HG02763 (cell line): ENCODE results near the gene MYCBPAP.
"Not testable (repeated sequence)": the region's sequence is repeated elsewhere in the genome, so short reads cannot be mapped to it uniquely, and the experiment has no call there.

Experiments used
- ATAC-seq: cut with Tn5 transposase; IDR thresholded peaks from one replicate; pipeline ENCODE4 v1.9.1; 2021; ENCODE audit warnings: mild to moderate bottlenecking, moderate library complexity; ENCODE audit not compliant: unreplicated experiment

The MYCBPAP gene

DNA sequence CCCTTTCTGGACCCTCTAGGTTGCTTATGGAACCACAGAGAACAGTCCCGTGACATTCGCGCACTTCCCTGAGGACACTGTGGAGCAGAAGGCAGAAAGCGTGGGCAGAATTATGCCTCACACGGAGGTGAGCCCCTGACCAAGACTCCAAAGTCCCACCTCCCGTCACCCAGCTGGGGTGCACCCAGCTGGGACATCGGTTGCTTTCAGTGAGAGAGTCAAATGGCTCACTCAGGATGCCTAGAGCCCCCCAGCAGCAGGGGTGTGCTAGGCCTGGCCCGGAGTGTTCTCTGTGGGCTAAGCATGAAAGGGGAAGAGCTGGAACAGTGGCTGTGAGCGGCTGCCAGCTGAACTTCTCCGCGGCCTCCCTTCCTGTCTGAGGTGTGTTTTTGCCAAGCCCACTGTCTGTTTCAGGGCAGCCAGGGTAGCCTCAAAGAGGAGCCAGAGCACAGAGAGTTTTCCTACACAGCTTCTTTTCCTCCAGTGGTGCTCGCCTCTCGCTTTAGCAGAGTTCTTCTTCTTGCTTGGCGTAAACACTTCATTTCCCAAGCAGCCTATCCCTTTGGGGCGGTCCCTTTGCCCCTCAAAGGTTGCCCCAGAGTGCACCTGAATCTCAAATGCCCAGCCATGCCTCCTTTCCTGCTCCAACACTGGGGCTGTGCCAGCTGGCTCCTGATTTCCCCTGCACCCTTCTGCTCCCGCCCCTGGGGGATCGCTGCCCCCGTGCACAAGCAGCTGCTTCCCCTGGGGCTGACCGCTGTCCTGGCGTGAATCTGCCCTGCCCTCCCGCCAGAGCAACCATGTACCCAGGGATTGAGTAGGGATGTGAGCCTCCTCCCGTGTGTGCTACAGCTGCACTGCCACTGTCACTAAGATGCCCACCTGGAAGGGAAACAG, 37.0 kb upstream of the MYCBPAP start:
- no peak for ATAC-seq

DNA sequence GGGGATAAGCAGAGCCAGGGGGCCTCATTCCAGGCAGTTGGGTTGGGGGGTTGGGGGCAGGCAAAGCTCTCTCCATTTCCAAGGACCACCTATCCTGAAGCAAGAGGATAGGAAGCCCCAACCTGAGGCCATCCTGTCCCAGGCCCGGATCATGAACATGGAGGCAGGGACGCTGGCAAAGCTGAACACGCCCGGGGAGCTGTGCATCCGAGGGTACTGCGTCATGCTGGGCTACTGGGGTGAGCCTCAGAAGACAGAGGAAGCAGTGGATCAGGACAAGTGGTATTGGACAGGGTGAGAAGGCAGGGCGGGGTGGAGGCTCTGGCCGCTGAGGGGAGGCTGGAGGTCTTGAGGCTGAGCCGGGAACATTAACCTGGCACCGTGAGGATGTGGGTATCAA, 36.0 kb upstream of the MYCBPAP start:
- no peak for ATAC-seq

DNA sequence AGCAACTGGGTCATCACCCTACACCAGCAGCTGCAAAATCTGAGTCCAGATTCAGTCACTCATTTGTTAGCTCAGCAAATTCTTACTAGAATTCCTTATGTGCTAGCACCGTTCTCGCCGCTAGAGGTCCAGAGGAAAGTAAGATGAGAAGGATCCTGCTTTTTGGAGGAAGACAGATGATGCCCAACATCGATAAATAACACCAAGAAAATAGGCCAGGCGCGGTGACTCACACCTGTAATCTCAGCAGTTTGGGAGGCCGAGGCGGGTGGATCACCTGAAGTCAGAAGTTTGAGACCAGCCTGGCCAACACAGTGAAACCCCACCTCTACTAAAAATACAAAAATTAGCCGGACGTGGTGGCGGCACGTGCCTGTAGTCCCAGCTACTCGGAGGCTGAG, 35.5 kb upstream of the MYCBPAP start:
- ATAC-seq = not testable (repeated sequence)

DNA sequence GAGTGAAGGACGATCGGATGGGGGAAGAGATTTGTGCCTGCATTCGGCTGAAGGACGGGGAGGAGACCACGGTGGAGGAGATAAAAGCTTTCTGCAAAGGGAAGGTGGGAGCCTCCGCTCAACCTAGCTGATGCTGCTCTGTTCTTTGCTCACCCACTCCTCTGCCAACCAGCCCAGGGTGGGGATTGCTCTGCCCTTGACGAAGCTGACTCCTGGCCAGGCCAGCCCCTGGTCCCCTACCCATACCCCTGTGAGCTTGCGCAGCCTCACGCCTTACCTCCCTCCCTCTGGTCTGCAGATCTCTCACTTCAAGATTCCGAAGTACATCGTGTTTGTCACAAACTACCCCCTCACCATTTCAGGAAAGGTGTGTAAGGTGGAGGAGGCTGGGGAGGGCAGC, 34.3 kb upstream of the MYCBPAP start:
- no peak for ATAC-seq

DNA sequence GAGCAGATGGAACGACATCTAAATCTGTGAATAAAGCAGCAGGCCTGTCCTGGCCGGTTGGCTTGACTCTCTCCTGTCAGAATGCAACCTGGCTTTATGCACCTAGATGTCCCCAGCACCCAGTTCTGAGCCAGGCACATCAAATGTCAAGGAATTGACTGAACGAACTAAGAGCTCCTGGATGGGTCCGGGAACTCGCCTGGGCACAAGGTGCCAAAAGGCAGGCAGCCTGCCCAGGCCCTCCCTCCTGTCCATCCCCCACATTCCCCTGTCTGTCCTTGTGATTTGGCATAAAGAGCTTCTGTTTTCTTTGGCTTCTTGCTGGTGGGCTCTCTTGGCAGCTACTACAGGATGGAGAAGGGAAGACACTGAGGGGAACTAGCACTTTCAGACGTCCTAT, 33.7 kb upstream of the MYCBPAP start:
- no peak for ATAC-seq

DNA sequence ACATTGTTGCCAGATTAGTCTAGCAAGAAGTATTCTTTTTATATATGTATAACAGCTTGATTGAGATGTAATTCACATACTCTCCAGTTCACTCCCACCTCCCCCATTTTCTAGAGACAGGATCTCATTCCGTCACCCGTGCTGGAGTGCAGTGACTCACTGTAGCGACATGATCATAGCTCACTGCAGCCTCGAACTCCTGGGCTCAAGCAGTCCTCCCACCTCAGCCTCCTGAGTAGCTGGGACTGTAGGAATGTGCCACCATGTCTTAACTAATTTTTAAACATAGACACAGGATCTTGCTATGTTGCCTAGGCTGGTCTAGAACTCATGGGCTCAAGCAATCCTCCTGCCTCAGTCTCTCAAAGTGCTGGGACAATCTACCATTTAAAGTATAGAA, 32.9 kb upstream of the MYCBPAP start:
- ATAC-seq = no peak

DNA sequence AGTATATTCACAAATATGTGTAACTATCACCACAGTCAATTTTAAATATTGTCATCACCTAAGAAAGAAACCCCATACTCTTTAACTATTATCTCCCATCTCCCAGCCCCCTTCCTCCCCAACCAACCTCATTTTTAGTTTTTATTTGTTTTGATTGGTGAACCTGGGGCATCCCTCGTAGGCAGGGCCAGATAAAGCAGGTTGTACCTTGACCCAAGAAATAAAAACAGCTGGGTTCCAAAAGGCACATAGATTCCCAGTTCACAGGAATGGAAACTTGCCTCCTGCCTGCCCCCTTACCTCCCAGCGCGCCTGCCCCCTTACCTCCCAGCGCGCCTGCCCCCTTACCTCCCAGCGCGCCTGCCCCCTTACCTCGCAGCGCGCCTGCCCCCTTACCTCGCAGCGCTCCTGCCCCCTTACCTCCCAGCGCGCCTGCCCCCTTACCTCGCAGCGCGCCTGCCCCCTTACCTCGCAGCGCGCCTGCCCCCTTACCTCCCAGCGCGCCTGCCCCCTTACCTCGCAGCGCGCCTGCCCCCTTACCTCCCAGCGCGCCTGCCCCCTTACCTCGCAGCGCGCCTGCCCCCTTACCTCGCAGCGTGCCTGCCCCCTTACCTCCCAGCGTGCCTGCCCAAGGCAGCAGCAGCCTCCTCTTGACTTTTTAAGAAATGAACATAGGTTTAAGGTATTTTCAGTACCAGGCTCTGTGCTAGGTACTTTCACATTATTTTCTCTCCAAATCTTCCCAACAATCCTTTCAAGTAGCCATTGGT, 32.3 kb upstream of the MYCBPAP start:
- not testable (repeated sequence) for ATAC-seq

DNA sequence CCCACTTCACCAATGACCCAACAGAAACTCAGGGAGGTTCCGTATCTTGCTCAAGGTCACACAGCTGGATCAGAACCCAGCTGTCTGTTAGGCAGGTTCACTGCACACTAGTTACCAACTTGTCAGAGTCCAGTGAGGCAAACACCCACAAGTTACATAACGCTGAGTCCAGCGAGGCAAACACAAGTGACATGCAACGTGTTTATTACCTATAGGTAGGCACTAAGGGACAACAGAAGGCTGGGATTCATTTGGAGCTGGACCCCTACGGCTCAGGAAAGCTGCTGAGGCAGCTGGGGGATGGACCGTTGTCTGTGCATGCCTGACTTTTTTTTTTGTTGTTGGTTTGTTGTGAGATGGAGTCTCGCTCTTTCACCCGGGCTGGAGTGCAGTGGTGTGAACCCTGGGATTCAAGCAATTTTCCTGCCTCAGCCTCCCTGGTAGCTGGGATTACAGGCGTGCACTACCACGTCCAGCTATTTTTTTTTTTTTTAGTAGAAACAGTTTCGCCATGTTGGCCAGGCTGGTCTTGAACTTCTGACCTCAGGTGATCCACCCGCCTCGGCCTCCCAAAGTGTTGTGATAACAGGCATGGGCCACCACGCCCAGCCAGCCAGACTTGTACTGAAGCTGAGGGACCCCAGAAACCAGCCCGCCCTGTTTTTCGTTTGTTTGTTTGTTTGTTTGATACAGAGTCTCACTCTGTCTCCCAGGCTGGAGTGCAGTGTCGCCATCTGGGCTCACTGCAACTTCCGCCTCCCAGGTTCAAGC, 31.5 kb upstream of the MYCBPAP start:
- no peak for ATAC-seq

DNA sequence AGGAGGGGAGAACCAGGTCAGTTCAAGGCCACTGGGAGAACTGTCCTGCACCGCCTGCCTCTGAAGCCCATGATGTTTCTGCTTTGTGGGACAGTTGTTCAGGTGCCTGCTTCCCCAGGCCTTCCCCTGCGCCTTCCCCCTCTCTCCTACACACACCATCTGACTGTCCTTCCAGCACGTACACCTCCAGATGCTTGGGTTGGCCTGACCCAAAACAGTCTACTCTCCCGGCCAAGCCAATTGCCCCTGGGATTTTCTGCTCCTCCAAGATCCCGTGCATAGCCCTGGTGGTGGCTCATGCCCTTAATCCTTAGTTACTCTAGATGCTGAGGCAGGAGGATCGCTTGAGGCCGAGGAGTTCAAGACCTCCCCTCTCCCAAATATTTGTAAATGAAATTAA, 30.3 kb upstream of the MYCBPAP start:
- no peak for ATAC-seq

DNA sequence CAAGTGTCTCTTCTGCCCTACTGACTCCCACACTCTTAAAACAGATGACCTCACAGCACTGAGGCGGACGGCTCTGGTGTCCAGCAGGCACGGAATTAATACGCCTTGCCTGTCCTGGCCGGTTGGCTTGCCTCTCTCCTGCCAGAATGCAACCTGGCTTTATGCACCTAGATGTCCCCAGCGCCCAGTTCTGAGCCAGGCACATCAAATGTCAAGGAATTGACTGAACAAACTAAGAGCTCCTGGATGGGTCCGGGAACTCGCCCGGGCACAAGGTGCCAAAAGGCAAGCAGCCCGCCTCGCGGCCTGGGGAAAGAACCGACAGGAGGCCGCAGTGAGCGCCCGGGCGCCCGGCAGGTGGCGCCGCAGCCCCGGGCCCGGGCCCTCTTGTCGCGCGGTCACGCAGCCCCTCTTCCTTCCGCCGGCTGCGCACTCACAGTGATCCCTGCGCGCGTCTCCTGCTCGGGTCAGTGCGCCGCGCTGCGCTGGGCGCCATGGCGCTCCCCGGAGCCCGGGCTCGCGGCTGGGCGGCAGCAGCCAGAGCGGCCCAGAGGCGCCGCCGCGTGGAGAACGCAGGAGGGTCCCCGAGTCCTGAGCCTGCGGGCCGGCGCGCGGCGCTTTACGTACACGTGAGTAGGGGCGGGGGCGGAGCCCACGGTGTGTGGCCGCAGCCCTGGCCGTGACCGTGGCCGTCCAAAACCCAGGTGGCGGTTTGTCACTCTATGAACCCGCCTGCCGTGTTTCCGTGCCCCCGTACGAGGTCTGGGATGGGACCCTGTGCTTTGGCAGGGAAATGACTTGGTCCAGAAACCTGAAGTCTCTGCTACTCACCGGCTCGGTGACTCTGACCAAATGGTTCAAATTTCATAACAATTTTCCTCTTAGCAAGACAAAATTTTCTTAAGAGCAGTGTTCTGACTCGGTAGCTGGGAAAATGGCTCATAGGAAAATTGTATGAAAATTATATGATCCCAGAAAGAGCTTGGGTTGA, 29.6 kb upstream of the MYCBPAP start, which contains the start of gene RSAD1:
TSS of gene RSAD1 (plus strand) at position 470 of the 991 bp plus-strand sequence. CDS start at position 495, 25 bp downstream.
- peak; percentile 90 for ATAC-seq

DNA sequence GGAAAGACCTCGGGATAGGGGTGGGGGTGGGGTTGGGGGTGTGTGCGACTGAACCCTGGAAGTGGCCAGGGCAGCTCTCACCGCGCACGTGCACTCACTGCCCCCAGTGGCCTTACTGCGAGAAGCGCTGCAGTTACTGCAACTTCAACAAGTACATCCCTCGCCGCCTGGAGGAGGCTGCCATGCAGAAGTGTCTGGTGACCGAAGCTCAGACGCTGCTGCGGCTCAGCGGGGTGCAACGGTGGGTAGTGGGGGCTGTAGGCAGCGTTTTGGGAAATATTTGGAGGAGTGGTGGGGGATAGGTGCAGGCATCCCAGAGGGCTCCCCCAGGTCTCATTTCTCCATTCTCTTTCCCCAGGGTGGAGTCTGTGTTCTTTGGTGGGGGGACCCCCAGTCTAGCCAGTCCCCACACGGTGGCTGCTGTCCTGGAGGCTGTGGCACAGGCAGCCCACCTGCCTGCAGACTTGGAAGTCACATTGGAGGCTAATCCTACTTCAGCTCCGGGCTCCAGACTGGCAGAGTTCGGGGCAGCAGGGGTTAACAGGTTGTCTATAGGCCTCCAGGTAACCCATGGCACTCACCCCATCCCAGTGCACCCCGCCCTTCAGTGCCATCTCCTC, 28.6 kb upstream of the MYCBPAP start:
- ATAC-seq = no peak

DNA sequence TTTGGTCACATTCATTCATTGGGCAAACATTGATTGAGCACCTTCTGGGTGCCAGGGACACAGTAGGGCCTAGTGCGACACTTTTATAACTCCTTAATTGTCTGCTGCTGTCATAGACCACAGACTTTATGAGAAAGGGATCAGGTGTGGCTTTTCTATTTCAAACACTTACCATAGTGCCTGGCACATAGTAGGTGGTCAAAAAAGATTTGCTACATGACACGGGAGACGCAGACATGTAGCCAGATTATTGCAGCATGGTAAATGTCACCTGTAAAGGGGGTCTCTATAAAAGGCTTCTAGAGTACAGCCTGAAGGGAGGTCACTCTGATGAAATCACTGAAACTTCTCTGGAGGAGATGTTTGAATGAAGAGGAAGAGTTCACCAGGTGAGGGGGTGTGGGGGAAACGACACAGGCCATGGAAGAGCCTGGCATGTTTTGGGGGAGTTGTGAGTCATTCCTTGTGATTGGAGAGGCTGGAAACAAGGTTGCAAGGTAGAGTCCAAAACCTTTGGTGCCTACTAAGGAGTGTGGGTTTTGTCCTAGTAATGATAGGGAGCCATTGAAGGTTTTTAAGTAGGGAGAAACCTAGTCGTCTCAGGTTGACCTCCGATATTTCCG, 28.0 kb upstream of the MYCBPAP start:
- ATAC-seq = no peak

DNA sequence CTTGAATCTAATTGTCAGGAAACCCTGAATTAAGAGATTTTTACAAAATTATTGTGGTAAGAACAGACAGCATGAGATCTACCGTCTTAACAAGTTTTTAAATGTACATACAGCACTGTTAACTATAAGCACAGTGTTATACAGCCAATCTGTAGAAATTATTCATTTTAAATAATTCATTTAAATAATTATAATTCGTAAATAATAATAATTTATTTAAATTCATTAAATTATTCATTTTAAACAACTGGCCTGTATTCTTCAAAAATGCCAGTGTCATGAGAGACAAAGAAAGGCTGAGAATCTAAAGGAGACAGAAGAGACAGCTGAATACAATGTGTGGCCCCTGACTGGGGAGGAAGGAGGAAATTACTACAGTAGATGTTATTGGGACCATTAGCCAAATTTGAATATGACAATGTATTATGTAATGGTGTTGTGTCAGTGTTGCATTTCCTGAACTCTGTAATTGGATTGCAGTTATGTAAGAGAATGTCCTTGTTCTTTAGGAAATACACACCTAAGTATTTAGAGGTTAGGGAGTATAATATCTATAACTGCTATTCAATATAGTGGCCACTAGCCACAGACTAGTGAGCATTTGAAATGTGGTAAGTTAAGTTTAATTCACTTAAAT, 27.3 kb upstream of the MYCBPAP start:
- no peak for ATAC-seq

DNA sequence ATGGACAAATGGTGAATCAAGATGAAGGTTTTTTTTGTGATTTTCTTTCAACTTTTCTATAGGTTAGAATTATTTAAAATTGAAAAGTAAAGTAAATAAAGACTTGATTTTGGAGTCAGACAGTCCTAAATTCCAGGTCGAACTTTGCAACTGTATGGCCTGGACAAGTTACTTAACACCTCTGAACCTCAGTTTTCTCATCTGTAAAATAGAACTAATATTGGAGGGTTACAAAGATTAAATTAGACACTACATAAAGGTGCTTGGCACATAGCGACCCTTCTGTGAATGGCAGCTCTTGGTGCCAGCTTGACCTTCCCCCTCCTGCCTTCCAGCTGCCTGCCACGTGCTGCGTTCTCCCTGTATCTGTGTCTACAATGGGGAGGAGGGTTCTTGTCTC, 26.6 kb upstream of the MYCBPAP start:
- ATAC-seq = no peak

DNA sequence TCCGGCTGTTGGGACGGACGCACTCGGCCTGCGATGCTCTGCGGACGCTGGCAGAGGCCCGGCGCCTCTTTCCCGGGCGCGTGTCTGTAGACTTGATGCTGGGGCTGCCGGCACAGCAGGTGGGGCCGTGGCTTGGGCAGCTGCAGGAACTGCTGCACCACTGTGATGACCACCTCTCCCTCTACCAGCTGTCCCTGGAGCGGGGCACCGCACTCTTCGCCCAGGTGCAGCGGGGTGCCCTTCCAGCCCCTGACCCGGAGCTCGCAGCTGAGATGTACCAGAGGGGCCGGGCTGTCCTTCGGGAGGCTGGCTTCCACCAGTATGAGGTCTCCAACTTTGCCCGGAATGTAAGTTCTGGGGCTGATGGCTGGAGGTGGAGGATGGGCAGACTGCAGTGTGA, 26.1 kb upstream of the MYCBPAP start:
- no peak for ATAC-seq

DNA sequence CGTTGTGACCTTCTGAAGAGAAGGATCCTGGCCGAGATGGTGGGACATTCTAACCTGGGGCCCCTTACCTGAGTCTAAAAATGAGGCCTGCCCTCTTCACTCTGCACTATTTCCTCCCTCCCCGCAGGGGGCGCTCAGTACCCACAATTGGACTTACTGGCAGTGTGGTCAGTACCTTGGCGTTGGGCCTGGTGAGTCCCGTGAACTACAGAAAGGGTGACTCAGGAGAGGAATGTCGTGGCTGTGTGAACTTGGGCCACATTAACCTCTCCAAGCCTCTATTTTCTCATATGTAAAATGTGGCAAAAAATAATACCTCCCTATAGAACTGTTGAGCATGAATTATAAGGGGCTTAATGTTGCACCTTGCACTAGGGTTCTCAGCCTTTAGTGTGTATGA, 25.7 kb upstream of the MYCBPAP start:
- no peak for ATAC-seq

DNA sequence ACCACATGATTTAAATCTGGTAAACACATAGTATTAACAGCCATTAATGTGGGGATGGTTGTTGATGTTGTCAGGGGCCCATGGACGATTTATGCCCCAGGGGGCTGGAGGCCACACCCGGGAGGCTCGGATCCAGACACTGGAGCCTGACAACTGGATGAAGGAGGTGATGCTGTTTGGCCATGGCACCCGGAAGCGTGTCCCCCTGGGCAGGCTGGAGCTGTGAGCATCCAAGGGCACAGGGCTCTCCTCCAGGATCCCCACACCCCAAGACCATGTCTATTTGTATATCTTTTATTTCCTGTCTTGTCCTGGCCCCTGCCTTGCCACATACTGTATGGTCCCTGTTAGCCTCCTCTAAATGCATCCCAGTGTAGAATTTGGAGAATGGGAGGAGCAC, 25.0 kb upstream of the MYCBPAP start:
- no peak for ATAC-seq

DNA sequence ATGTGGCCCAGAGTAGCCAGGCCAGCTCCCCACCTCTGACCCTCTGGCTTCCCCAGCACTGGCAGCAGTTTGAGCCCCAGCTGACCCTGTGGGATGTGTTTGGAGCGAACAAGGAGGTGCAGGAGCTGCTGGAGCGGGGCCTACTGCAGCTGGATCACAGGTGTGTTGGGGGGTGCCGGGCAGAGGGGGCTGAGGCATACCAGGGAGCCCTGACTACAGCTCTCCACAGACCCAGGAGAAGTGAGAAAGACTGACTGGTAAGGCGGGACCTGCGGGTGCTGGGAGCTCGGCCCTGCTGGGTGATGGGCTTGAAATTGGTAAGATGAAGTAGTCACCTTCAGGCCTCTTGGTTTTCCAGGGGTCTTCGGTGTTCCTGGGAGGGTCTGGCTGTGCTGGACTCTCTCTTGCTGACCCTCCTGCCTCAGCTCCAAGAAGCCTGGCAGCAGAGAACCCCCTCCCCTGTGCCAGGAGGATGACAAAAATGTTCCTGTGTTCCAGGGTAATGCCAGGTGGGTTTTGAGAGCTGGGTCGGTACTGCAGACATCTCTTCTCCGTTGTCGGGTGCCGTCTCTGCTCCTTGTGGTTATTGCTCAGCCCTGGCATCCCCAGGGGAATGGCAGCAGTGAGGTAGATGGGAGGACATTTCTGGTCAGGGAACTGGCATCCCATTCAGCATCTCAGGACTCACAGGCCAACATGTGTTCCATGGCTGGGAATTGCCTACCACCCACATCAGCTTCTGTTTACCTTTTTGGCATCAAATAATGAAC, 23.7 kb upstream of the MYCBPAP start:
- no peak for ATAC-seq
